H1 (cell line): Measurements from ENCODE around the gene NT5M. TPM values are rescaled to one million over a fixed set of nuclear protein-coding genes. Genes with fewer than 3 reads are reported as not detected.

ENCODE experiments used
- SP4 ChIP-seq: IDR thresholded peaks from 2 replicates; pipeline ENCODE4 v1.6.1; 2012; ENCODE audit warnings: low read length, inconsistent platforms
- polyA plus RNA-seq, 7 experiments: library from polyadenylated mRNA; depleted of rRNA in 3 of 7; stranded (reverse) in 5 of 7; unstranded in 2 of 7; fragments of >200 nt in 5 of 7; fragments of 200-250 nt in 2 of 7; gene quantifications; 1 replicate in 5 of 7; 2 replicates in 1 of 7; 4 replicates in 1 of 7; pipeline versions ENCODE4 v1.2.1 to v1.2.3, GENCODE V29; 2011 to 2013; ENCODE audit warnings: missing spikeins in 2 of 7, mixed read lengths in 2 of 7
- total RNA-seq: library from RNA; stranded (reverse); fragmentation: NEBNext Ultra II Directional; extraction: Animal tissue kit (Norgen Biotek cat#: 25700); gene quantifications from 2 replicates; pipeline ENCODE4 v1.2.1, GENCODE V29; 2021

NT5M gene
- total and polyA plus RNA-seq, 2 of the 8 experiments (the other 6 are each of a cell fraction or from before 2014, with no cell fraction given) = 7.6 to 18.2 TPM

DNA sequence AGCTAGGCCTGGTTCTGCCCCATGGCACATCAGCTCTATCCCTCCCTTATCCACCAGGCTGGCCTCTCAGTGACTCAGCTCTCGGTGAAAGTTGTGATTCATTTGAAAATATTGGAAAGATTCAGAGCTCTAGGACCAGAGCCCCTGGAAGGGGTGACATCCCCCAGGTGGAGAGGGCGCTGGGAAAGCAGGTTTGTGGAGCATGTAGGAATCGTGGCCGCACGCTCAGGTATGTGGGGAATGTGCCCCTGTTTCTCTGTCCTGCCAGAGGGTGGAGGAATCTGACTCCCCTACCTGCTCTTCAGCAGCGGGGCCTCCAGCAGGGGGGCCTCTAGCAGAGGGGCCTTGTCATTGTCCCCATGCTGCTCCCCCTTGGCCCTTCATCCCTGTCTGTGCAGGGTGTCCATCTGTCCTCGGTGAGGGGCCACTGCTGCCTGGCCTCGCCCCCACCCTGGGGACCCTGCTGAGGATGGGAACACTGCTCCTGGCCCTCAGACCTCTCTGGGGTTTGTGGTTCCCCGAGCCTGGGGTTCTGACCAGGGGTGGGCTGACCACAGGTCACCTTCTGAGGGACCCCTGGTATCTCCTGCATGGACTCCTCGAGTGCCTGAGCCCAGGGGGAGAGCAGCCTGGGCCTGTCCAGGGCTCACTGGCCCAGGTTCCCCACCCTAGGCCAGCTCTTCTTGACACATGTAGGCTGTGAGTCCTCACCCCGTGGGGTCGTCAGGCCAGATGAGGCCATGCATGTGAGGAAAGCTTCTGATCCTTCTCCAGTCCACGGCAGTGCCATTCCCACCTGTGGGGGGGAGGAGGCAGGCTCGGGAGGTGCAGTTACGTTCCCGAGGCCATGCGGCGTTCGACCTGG lies 47.5 kb downstream of the NT5M start (continued):
- no peak for TF ChIP-seq SP4
